ENCODE measurements around the gene ARNT2.

The ARNT2 gene

GRCh38 chr15:80526556-80527340 is 122.6 kb downstream of the ARNT2 start:
- no peak for DNase-seq

DNA sequence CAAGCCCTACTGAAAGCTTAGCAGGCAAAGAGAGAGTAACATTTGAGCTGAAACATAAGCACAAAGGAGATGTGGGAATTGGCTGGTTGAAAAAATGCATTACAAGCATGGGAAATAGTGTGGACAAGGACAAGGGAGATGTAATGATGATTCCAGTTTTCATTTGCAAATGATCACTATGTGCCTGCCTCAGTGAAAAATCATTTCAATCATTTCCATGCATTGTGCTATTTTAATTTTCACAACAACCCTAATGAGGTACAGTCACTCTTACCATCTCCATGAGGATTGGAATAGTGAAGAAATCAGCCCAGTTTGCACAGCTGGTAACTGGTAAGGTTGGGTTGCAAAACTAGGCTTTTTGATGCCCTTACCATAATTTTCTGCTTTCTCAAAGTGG is 123.2 kb downstream of the ARNT2 start:
- no peak for DNase-seq

- DNase-seq, result no peak
Measured at GRCh38 chr15:80527961-80528360, 123.8 kb downstream of the ARNT2 start.

- no peak for DNase-seq
Measured at GRCh38 chr15:80530737-80531365, 126.7 kb downstream of the ARNT2 start.

DNA sequence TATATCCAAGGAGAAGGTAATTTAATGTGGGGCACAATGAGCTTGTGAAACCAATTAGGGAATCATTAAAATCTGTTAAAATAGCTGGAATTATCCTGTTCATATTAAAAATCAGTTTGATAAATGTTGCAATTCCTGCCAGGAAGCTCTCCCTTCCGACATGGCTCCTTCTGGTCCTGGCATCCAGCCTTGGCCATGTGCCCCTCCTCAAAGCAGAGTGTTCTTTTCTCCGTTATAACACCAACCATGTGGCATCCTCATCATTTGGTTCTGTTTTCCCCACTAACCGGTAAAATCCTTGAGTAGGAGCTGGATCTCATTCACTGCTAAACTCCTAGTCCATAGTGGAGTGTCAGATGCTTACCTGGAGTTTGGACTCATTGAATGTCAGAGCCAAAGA is 127.2 kb downstream of the ARNT2 start:
- no peak for DNase-seq

DNA sequence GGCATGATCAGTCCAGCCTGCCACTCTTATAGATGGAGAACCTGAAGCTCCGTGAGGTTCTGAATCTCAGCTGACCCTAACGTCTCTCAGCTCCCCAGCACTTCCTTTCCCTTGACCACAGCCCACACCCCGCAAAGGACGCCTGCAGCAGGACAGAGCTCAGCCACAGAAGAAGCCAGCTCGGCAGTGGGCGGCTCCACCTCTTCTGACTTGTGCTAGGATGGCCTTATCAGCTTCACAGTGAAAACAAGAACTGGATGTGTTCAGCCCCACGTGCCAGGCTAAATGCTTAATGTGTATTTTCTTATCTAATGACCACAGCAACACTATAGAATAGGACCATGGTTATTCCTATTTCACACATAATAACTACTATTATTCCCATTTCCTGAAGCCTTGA is 127.6 kb downstream of the ARNT2 start:
- DNase-seq, result no peak

GRCh38 chr15:80533790-80534333 is 129.7 kb downstream of the ARNT2 start:
- DNase-seq, result no peak

DNA sequence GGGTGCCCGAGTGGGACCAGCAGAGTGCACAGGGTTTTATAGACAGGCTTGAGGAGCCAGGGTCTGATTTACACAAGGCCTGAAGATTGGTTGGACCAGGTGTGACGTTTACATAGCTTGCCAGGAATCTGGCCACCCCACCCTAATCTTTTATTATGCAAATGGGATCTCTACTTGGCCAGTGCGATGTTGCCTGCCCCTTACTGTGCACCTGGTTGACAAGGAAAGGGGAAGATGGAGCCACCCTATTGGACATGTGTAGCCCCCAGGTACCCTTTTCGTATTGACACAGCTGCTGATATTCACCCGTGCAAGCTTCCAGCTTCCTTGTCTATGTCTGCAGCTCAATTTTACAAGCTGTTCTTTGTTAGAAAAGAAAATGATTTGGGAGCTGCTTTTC is 132.0 kb downstream of the ARNT2 start:
- DNase-seq, result no peak

DNA sequence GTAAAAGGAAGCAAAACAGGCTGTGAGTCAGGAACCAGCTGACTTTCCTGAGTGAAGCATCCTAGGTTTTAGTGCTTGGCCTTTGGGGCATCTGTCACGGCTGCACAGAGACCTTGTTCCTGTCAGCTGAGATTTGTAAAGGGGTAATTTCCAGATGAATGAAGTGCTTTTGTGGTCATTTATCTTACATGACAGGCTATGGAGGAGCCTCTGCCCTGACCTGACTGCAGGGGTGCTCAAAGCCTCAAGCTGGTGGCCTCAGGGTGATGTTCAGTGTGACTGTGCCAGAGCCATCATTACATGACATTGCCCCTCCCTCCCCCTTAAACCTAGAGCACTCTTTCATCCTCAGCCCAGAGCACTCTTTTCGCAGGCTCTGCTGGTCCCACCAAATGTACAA is 132.5 kb downstream of the ARNT2 start:
- DNase-seq, result no peak

DNA sequence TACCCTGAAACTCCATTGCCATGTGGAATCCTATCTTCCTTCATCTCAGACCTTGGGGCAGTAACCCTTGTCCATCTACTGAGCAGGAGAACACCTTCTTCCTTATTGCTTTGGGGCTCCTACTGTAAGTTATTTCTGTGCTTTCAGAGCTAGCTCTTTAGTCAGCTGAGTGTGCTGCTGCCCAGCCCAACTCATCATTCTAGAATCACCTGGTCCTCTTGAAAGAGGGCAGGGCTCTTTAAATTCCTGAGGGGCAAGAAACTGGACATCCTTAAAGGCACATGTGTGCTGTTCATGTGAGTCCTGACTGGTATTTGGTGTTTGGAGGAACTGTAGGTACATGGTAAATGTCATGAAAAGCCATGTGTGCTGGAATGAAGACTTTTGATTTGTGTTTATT is 140.9 kb downstream of the ARNT2 start:
- no peak for DNase-seq

GRCh38 chr15:80547264-80547663 is 143.1 kb downstream of the ARNT2 start:
- DNase-seq, result no peak

DNA sequence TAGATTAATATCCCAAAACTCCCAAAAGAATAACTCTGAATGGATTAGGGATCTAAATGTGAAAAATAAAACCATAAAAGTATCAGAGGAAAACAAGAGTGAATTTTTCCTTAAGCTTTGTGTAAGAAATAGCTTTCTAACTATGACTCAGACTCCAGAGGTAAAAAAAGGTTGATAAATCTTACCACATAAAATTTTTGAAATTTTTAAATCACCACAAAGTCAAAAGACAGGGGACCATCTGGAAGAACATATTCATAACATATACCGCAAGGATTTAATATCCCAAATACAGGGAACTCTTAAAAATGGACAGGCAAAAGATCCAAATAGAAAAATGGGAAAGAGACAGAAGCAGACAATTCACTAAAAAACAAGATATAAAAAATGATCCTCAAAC is 145.0 kb downstream of the ARNT2 start:
- DNase-seq, result no peak

DNA sequence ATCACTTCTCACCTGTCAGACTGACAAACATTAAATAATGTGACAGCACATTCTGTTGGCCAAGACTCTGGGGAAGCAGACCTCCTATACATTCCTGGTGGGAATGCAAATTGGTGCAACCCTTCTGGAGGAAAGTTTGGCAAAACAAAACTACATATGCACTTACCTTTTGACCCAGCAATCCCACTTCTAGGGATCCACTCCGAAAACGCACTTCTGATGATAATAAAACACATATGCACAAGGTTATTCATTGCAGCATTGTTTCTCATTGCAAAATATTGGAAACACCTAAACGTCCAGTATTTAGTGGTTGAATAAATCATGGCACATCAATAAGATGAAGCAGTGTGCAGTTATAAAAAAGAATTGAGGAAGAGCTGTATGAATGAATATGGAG is 145.5 kb downstream of the ARNT2 start:
- DNase-seq, result no peak

DNA sequence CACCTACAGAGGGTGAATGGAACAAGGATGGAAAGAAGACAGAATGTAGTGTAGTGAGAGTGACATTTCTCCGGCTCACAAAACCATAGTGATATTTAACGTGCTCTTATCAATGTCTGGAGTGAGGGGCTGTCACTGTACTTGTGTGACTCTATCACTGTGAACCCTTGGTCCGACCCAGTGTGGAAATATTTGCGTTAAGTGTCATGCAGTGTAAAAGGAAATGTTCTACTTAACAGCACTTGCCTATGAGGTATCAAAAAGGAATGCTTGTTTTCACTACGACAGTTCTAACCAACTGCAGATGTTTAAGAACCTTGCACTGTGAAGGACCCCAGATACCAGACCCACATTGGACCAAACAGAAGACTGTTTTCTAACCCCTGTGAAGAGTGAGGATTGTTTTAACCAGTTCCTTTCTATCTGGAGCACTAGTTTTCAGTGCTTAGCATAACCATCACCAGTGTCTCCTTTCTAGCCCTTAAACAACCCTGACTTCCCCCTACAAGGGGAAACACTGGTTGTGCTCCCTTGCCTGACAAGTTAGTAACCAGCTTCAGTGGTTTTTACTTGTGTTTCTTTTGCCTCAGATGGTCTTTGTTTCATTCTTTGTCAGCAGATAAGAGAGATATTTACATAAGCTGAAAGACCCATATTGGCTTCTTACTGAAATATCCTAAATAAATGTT is 146.2 kb downstream of the ARNT2 start:
- no peak for DNase-seq

GRCh38 chr15:80550908-80551260 is 146.7 kb downstream of the ARNT2 start:
- DNase-seq, result no peak

- no peak for DNase-seq
Measured at GRCh38 chr15:80551348-80551747, 147.2 kb downstream of the ARNT2 start.

- DNase-seq, result no peak
Measured at GRCh38 chr15:80554560-80554959, 150.4 kb downstream of the ARNT2 start.

- no peak for DNase-seq
Measured at GRCh38 chr15:80556694-80557367, 152.6 kb downstream of the ARNT2 start.

DNA sequence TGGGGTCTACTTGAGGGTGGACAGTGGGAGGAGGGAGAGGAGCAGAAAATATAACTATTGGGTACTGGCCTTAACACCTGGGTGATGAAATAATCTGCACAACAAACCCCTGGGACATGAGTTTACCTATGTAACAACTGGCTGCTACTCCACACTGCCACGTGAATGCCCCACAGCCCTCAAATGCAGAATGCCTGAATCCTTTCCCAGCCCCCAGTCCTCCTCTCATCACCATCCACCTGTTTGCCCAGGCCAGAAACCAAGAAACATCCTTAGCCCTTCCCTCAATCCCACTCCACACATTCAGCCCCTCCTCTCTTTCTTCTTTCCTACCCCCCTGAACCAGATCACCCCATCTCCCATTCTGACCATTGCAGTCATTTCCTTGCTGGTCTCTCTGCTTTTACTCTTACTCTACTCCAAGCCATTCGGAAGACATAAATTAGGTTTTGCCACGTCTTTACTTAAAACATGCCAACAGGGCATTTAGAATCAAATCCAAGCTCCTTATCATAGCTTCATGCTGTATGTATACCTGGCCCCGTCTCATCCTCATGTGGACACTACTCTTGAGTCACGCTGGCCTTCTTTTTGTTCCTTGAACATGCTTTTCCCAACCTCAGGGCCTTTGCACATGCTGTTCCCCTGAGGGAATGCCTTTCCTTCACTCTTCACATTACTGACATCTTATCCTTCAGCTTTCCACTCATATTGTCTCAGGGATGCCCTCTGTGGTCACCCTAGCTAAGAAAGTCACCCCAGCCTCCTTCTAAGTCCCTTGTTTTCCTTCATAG is 153.5 kb downstream of the ARNT2 start:
- no peak for DNase-seq

- DNase-seq, result no peak
Measured at GRCh38 chr15:80558631-80559319, 154.6 kb downstream of the ARNT2 start.

DNA sequence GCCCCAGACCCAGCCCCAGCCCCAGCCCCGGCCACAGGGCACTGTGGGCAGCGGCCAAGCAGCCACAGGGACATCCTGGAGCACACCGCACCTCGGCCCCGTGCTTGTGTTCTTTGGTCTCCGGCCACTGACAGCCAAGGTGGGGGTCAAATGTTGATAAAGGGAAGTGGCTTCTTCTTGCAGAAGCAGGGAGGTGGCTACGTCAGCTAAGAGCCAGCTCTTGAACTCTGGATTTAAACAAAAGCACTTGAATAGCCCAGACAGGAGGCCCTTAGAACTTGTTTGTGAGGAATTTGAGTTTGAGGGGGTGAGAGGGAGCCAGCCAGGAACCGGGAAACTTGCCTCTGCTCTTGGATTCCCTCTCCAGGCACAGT is 155.1 kb downstream of the ARNT2 start:
- no peak for DNase-seq

DNA sequence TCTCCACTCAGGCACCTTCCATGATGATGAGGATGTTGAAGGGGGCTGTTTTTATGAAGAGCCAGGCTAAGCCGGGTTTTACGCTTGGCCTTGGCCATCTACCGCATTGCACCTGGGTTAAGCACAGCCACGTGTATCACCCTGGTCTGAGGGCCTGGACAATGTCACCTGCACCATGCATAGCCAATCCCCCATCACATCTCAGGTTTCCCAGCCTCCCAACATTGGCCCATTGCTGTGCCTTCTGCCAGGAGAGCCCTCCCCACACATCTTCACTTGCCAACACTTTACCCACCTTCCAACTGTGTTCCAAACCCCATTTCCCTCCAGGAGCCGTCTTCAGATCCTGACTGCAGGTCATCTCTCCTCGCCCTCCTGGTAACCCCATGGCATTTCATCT is 155.6 kb downstream of the ARNT2 start:
- no peak for DNase-seq

Data from KG1 (cell line).